OCI-LY7 (cell line): ENCODE measurements around the gene NR2F2. TPM values are rescaled to one million over a fixed set of nuclear protein-coding genes. Genes with fewer than 3 reads are reported as not detected.

Experiments used
- BruUV-seq: library from RNA; stranded (reverse); fragments of 400-500 nt; replicated peaks from 2 replicates; lab custom pipeline; 2021; lab: Mats Ljungman, UMichigan
- CTCF ChIA-PET: fragments of 300-600 bp; sonication (Branson Sonifier 250); formaldehyde crosslinking; loops from one replicate; lab custom pipeline; 2022; ENCODE audit warnings: antibody characterized with exemption; ENCODE audit not compliant: unreplicated experiment; lab: Charles Lee
- POLR2A ChIA-PET: fragments of 300-600 bp; sonication (Branson Sonifier 250); formaldehyde crosslinking; loops from one replicate; lab custom pipeline; 2022; ENCODE audit warnings: antibody characterized with exemption; lab: Charles Lee
- DNase-seq: peaks from one replicate; pipeline ENCODE4 v3.0.0-alpha.2; 2015; ENCODE audit warnings: low spot score
- H2AFZ ChIP-seq: fragments of 200-600 bp; sonication (generic), shearing (Covaris generic); 2 replicates; pipeline ENCODE4 v1.6.1; 2014; ENCODE audit warnings: mild to moderate bottlenecking, antibody characterized with exemption, low read length, moderate library complexity
- H3K27ac ChIP-seq: fragments of 200-600 bp; sonication (generic); 2 replicates; pipeline ENCODE4 v1.5.1; 2014; ENCODE audit warnings: mixed run types, low read depth, mild to moderate bottlenecking, moderate library complexity, low read length, inconsistent platforms; ENCODE audit not compliant: poor library complexity, severe bottlenecking
- H3K36me3 ChIP-seq: fragments of 200-600 bp; sonication (generic); 2 replicates; pipeline ENCODE4 v1.6.1; 2014; ENCODE audit warnings: mild to moderate bottlenecking, antibody characterized with exemption, low read length, moderate library complexity, mixed read lengths; ENCODE audit not compliant: insufficient read depth
- H3K4me1 ChIP-seq: fragments of 200-600 bp; sonication (generic); 2 replicates; pipeline ENCODE4 v1.5.1; 2014; ENCODE audit warnings: mild to moderate bottlenecking, low read length; ENCODE audit not compliant: insufficient read depth, poor library complexity, severe bottlenecking
- H3K4me2 ChIP-seq: fragments of 200-600 bp; sonication (generic); 2 replicates; pipeline ENCODE4 v1.6.1; 2014; ENCODE audit warnings: mild to moderate bottlenecking, low read length
- H3K4me3 ChIP-seq: fragments of 200-600 bp; sonication (generic); 2 replicates; pipeline ENCODE4 v1.5.1; 2014; ENCODE audit warnings: mild to moderate bottlenecking, low read depth, low read length; ENCODE audit not compliant: poor library complexity, severe bottlenecking
- H3K79me2 ChIP-seq: fragments of 200-600 bp; sonication (generic); 2 replicates; pipeline ENCODE4 v1.6.1; 2016; ENCODE audit warnings: low read depth, mild to moderate bottlenecking, low read length, moderate library complexity, mixed read lengths; ENCODE audit not compliant: insufficient read depth
- H3K9me2 ChIP-seq: fragments of 200-600 bp; sonication (generic); 2 replicates; pipeline ENCODE4 v1.6.1; 2016; ENCODE audit warnings: mild to moderate bottlenecking, low read length, mixed read lengths; ENCODE audit not compliant: insufficient read depth
- H3K9me3 ChIP-seq: fragments of 200-600 bp; sonication (generic); 2 replicates; pipeline ENCODE4 v1.6.1; 2014; ENCODE audit warnings: mild to moderate bottlenecking, mixed run types, low read length, mixed read lengths
- H4K20me1 ChIP-seq: fragments of 200-600 bp; sonication (generic); 2 replicates; pipeline ENCODE4 v1.6.1; 2014; ENCODE audit warnings: mild to moderate bottlenecking, antibody characterized with exemption, low read length, moderate library complexity, mixed read lengths; ENCODE audit not compliant: insufficient read depth
- CTCF ChIP-seq: fragments of 200-600 bp; sonication (generic); conservative IDR thresholded peaks from 2 replicates; pipeline ENCODE4 v1.5.1; 2014; ENCODE audit warnings: mild to moderate bottlenecking, antibody characterized with exemption, low read length, moderate library complexity, mixed read lengths
- EZH2phosphoT487 ChIP-seq: fragments of 200-600 bp; sonication (generic); IDR thresholded peaks from 2 replicates; pipeline ENCODE4 v1.6.1; 2018; ENCODE audit warnings: low read depth, borderline replicate concordance, mild to moderate bottlenecking, mixed run types, antibody characterized with exemption, low read length, moderate library complexity, mixed read lengths
- intact Hi-C: fragments of 100-400 bp; cut with micrococcal nuclease; formaldehyde crosslinking; loops from one replicate; pipeline ENCODE4 v1.10.0; 2022; ENCODE audit not compliant: unreplicated experiment
- total RNA-seq, 2 experiments: library from RNA; depleted of rRNA in 1 of 2; stranded (reverse); fragments of >200 nt in 1 of 2; shearing (Covaris generic) in 1 of 2; gene quantifications; 2 replicates each; pipeline ENCODE4 v1.2.3, GENCODE V29; 2014 to 2022

Gene NR2F2
- total RNA-seq, 2 experiments from 2014 or later, result not detected

- BruUV-seq, result no TSS peak
- intact Hi-C loops, result no loop called here
- H3K79me2 ChIP-seq, result no peaks in the 10 kb centered on the region
These were observed 34.2 kb upstream of the NR2F2 start for GRCh38 chr15:96296264-96296663.

DNA sequence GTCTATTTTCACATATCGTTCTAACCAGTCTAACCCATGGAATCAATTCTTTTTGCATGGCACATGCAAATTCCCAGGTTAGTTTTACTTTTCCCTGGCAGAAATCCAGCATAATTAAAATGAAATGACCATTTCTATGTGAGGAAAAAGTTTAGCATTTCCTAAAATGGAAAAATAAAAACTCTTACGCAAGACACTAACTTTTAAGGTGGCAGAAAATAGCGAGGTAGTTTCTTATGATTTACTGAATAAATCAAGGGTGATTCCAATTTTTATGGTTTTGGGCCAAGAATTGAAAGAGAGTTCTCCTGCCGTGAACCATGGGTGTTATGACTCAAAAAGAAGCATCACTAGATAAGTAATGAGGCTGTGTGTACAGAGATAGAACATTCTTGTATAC lies 32.7 kb upstream of the NR2F2 start:
- H4K20me1 ChIP-seq, result no peaks in the 10 kb centered on the region

More at GRCh38 chr15:96296264-96296663, 34.2 kb upstream of the NR2F2 start:
- DNase-seq, result no peak
- no peak for TF ChIP-seq CTCF
- H3K27ac ChIP-seq, result no peak overlapping the region
- no peak overlapping the region for H3K4me3 ChIP-seq
- CTCF ChIA-PET, result no interaction called here
- POLR2A ChIA-PET, result interaction anchor here (0.6 kb wide), 1 partner anchor 659 kb away, joined by 3 read pairs; no protein-coding TSS in a partner anchor
- H3K4me1 ChIP-seq, result no peaks in the 10 kb centered on the region
- H3K9me2 ChIP-seq, result no peaks in the 10 kb centered on the region
- H3K36me3 ChIP-seq, result no peaks in the 10 kb centered on the region
- H3K9me3 ChIP-seq, result 0 out of 2 replicates have a peak, but pooled peaks cover 4% of the 10 kb centered on the region
- no peak overlapping the region for H2AFZ ChIP-seq
- H3K4me2 ChIP-seq, result no peak overlapping the region
- H4K20me1 ChIP-seq, result no peaks in the 10 kb centered on the region

DNA sequence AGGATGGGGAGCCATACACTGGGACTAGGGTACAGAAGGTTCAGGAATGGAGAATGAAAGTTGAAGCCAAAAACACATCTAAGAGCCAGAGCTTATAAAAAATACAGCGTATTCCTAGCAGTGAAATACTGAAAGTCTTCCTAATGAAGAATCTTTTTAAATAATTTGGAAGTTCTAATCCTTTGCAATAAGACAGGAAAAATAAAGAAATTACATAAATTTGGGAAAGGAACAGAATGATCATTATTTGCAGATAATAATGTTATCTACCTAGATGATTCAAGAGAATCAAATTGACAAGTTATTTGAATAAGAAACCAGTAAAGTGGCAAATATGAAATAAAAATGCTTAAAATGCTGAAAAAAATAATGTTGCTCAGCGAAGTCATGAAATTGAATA lies 32.3 kb upstream of the NR2F2 start:
- intact Hi-C loops, result no loop called here
- H3K79me2 ChIP-seq, result no peaks in the 10 kb centered on the region

More for the DNA sequence above, 32.7 kb upstream of the NR2F2 start:
- intact Hi-C loops, result no loop called here
- BruUV-seq, result no TSS peak
- Histone ChIP-seq H3K27ac (no peak overlapping the region), H3K4me3 (no peak overlapping the region), H2AFZ (no peak overlapping the region), H3K36me3 (no peaks in the 10 kb centered on the region), H3K79me2 (no peaks in the 10 kb centered on the region), H3K4me2 (no peak overlapping the region), H3K4me1 (no peaks in the 10 kb centered on the region), H3K9me2 (no peaks in the 10 kb centered on the region), H3K9me3 (0 out of 2 replicates have a peak, but pooled peaks cover 4% of the 10 kb centered on the region)
- TF ChIP-seq CTCF (no peak), EZH2phosphoT487 (no peak)
- CTCF ChIA-PET, result no interaction called here
- DNase-seq, result no peak
- POLR2A ChIA-PET, result no interaction called here

More for the DNA sequence above, 32.3 kb upstream of the NR2F2 start:
- CTCF ChIA-PET, result no interaction called here
- BruUV-seq, result no TSS peak
- Histone ChIP-seq H3K4me2 (no peak overlapping the region), H3K36me3 (no peaks in the 10 kb centered on the region), H3K27ac (no peak overlapping the region), H4K20me1 (no peaks in the 10 kb centered on the region), H3K9me2 (no peaks in the 10 kb centered on the region), H3K4me3 (no peak overlapping the region), H3K4me1 (no peaks in the 10 kb centered on the region), H2AFZ (no peak overlapping the region), H3K9me3 (0 out of 2 replicates have a peak, but pooled peaks cover 4% of the 10 kb centered on the region)
- no peak for TF ChIP-seq EZH2phosphoT487
- POLR2A ChIA-PET, result no interaction called here
- DNase-seq, result no peak
